ENCODE data around the gene PDZD7.
"Not testable (repeated sequence)": the region's sequence is repeated elsewhere in the genome, so short reads cannot be mapped to it uniquely, and the experiment has no call there.

Gene PDZD7

DNA sequence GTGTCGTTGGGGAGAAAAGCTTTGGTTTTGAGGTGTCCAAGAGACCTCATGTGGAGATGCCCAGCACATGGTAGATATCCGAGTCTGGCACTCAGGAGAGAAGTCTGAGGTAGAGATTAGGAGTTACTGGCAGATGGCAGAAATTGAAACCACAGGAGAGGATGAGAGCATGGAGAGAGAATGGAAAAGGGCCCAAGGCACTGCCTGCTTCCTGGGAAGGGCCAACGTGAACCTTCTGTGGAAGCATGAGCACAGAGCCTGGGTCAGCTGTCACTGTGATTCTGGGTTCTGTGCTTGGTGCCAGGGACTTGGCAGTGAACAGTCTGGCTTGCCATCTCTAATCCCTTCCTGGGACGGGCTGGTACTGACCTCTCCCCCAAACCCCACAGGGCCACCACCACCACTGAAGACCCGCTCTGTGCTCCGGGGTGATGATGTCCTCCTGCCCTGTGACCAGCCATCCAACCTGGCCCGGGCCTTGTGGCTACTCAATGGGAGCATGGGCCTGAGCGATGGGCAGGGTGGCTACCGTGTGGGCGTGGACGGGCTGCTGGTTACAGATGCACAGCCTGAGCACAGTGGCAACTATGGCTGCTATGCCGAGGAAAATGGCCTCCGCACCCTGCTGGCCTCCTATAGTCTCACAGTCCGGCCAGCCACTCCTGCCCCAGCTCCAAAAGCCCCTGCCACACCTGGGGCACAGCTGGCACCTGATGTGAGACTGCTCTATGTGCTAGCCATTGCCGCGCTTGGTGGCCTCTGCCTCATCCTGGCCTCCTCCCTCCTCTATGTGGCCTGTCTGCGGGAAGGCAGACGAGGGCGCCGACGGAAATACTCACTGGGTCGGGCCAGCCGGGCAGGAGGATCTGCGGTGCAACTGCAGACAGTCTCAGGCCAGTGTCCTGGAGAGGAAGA, 47.8 kb downstream of the PDZD7 start:
- no peak for DNase-seq

DNA sequence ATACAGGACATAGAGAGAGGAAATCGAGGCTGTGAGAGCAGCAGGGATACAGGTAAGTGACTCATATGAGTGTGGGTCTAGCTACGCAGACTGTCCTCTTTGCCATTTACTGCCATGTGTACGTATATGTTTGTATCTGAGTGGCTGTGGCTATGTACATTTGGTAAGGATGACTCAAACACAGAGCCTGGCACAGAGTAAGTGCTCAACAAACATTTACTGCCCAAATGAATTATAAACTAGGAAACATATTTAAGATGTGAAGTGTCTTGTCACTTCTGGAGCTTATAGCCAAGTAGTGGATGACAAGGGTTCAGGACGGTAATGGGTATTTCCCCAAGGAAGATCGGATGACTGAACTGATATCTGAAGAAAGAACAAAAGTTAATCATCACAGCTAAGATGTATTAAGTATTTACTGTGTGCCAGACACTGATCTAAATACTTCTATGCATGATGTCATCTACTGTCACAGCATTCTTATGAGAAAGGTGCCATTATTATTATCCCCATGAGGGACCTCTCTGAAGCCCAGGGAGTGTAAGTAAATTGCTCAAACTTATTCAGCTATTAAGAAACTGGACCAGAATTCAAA, 49.7 kb downstream of the PDZD7 start:
- no peak for DNase-seq

DNA sequence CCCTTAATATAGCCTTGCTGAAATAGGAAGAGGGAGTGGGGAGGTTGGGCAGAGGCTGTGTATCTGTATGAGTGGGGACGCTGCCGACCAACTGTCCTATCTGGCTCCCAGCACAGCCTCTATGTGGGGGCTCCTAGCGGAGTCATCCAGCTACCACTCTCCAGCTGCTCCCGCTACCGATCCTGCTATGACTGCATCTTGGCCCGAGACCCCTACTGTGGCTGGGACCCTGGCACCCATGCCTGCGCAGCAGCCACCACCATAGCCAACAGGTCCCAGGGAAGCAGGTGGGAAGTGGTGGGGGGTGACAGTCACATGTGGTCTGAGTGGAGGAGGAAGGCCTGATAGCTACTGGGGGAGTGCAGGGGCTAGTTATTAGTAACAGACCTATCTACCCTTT, 50.2 kb downstream of the PDZD7 start:
- DNase-seq = no peak

DNA sequence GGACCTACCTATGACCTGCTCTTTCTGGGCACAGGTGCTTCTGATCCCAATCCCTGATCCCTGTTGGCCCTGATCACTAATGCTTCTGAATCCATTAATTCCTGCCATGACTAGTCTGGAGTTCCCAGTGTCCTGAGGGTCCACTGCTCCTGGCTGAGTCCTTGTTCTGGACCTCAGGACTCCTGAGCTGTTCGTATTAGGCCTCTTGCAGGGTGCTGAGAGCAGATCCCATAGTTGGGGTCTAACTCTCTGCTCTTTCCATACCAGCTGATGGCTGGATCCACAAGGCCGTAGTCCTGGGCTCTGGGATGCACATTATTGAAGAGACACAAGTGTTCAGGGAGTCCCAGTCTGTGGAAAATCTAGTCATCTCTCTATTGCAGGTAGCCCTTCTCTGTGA, 50.6 kb downstream of the PDZD7 start:
- no peak for DNase-seq

DNA sequence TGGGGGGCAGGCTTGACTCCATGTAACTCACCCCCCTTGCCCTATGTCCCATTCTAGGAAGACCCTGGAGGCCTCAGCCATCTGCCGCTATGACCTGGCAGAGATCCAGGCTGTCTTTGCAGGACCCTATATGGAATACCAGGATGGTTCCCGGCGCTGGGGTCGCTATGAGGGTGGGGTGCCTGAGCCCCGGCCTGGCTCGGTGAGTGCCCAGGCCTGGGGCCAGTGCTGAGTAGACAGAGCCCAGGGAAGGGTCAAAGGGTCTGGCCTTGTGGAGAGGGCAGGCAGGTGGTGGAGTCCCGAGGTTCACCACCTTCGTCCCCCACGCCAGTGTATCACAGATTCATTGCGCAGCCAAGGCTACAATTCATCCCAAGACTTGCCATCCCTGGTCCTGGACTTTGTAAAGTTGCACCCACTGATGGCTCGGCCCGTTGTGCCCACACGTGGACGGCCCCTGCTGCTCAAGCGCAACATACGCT, 51.1 kb downstream of the PDZD7 start:
- no peak for DNase-seq

DNA sequence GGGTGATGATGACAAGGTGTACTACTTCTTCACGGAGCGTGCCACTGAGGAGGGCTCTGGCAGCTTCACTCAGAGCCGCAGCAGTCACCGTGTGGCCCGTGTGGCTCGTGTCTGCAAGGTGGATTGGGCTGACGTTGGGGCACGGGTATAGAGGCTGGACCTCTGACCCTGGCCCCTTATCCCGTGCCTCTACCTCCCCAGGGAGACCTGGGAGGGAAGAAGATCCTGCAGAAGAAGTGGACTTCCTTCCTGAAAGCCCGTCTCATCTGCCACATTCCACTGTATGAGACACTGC, 52.1 kb downstream of the PDZD7 start:
- DNase-seq = no peak

DNA sequence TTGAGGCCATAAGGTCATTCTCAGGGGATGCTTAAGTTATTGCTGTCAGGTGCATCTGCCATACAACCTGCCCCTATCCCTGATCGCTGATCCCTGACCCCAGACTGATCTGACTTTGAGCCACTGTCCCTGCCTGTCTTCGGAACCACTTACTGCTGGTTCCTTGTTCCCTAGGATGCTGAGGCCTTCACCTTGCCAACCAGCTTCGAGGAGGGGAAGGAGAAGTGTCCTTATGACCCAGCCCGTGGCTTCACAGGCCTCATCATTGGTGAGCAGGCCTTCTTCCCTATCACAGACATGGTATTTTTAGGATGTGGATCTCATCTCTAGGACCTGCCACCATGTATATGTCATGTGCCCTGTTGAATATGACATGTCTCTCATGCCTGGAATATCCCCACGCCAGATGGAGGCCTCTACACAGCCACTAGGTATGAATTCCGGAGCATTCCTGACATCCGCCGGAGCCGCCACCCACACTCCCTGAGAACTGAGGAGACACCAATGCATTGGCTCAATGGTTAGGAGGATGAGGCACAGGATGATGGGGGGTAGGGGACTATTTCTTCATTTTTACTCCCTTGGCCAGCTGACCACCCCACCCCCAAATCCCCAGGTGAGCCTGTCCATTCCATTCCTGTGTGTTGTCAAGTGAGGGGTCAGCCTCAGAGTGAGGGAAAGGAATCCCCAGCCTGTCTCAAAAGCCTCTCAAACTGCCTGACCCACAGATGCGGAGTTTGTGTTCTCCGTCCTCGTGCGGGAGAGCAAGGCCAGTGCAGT, 52.6 kb downstream of the PDZD7 start:
- no peak for DNase-seq

DNA sequence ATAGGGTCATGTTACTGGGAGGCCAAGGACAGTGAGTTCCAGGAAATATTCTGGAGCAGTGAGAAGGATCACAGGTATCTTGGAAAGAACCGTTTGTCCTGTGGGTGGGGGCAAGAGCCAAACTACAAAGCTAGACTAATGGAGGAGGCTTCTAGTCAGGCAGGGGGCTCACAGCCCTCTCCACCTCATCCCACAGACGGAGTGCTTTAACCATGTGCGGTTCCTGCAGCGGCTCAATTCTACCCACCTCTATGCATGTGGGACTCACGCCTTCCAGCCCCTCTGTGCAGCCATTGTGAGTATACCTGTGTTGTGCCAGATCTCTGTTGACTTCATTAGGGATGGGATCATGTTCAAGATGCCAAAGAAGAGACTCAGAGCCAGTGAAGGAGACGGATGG, 53.5 kb downstream of the PDZD7 start:
- no peak for DNase-seq

DNA sequence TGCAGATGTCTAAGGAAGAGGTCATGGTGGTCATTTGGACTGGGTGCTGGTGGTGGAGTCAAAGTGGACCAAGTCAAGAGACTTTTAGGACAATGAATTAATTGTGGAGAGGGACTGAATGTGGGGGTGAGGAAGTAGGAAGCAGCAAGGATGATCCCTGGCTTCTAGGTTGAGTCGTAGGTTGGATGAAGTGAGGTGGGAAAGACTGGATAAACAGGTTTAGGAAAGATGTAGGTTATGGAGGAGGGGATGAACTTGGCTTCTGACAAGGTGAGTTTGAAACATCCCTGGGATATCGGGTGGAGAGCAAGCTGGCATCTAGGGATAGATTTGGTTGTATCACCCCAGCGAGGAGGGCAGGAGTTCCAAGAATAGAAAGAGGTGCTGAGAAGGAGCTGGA, 54.0 kb downstream of the PDZD7 start:
- DNase-seq = no peak

DNA sequence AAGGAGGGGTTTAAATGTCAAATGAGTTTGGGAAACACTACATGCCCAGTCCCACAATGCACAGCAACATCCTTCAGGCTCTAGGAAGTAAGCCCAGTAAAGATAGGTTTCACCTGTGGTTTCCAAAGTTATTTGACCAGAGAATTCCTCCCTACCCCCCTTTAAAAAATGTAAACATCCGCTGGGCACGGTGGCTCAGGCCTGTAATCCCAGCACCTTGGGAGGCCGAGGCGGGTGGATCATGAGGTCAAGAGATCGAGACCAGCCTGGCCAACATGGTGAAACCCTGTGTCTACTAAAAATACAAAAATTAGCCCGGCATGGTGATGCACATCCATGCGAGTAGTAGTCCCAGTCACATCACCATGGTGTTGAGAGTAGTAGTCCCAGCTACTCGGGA, 55.5 kb downstream of the PDZD7 start:
- not testable (repeated sequence) for DNase-seq

DNA sequence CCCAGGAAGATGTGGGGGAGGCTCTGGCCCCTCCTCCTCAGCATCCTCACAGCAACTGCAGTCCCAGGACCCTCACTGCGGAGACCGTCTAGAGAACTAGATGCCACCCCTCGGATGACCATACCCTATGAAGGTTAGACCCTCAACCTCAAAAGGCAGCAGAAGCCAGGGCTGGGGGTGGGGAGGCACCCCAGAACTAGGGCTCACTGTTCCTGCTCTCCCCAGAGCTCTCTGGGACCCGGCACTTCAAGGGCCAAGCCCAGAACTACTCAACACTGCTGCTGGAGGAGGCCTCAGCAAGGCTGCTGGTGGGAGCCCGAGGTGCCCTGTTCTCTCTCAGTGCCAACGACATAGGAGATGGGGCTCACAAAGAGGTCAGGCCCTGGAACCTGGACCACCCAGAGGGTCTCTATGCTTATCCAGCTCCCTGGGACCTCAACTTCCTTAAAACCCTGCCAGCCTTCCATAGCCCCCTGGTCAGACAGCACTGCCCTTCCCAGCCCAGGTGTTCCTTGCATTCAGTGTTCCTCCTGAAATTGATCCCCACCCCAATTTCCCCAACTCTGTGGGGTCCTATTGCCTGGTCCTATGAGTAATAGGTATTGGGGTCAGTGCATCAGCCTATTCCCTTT, 57.9 kb downstream of the PDZD7 start:
- DNase-seq = no peak

DNA sequence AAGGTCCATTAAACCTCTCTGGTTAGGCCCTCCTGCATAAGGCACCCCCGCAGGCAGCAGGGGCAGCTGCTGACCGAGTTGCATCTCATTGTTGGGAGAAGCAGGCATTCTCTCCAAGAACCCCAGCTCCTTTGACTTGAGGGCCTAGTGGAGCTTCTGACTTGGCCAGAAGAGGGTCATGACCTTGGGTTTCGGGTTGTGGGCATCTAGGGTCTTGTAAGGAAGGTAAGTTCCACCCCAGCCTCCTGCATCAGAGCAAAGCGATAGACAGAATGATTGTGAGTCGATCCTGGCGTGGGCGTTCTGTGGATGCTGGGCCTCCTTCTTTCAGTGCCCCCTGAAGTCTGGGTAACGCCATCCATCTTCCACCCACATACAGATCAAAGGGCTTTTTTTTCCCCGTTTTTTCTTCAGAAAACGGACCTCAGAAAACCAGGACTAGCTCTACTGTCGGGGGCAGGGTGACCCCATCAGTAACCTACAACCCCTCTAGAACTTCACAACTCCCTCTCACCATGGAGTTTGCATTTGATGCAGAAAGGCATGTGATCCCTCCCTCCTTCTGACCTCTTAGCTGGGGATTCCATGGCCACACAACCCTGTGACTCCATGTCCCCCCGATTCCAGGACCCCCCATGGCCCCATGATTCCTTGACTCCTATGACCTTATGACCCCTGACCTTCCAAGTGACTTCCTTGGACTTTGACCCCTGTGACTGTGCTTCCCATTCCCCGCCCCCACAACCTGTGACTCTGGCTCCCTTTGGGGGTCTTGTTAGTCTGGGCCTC, 58.6 kb downstream of the PDZD7 start:
- no peak for DNase-seq

DNA sequence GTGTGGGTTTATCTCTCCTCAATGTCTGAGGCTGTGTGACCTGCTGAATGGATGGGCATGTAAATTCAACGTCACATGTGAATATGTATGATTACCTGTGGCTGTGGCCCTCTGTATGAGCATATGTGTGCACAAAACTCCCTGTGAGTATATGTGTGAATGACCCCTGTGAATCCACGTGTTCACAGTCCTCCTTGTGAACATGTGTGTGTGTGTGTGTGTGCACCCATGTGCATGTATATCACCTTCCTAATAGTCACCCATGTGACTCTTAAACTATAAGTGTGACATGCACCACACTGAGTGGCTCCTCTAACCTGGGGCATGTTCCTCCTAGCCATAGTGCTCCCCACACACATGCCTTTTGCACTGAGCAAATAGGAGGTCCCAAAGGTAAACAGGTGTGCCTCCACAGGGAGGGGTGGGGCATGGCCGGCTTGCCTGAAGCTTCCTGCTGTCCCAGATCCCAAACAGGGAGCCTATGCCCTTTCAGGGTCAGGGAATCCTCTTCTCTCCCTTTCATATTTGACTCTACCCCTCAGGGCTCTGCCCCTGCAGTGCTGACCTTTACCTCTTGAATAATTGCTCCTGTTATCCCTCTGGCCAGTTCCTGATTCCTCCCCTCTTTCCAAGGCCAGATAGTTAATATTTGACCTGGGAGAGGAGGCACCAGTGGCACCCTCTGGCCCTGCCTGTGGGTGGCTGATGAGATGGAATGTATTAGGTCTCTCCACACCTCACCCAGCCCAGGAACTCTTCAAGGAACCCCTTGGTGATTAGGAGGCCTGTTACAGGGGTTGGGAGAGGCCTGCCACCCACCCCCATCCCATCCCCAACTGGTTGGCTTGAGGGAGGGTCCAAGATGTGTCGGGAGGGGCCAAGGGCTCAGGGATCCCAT, 59.8 kb downstream of the PDZD7 start:
- no peak for DNase-seq

DNA sequence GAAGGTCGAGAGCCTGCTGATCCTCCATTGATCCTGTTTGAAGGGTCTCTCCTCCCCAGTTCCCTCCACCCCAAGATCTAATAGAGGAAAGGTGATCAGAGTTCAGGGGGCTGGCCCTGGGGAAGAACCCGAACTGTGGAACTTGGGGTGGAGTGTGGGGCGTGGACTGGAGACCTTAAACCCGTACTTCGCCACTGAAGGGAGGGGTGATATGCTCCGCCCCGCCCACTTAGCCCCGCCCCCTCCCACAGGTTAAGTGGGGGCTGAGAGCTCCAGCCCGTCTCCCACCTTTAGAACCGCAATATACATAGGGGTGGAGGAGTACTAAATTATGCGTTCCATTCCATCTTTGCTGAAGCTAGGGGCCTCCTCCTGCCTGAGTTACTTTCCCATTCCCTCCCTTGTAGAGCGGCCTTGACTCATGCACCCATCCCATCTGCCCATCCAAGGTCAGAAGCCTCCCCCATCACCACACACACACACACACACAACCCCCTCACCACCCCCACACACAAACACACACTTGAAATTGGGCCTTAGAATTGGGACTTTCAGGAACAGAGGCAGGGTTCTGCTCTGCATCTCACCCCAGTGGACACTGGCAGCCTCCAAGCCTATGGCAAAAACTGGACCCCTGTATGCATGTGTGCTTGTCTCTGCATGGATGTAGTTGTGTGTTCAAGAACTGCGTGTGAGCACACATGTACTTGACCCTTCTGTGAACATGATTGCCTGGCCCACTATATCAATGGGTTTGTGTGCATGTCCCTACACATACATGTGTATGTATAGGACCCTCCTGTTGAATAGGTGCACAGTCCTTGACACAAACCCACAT, 60.6 kb downstream of the PDZD7 start:
- no peak for DNase-seq

DNA sequence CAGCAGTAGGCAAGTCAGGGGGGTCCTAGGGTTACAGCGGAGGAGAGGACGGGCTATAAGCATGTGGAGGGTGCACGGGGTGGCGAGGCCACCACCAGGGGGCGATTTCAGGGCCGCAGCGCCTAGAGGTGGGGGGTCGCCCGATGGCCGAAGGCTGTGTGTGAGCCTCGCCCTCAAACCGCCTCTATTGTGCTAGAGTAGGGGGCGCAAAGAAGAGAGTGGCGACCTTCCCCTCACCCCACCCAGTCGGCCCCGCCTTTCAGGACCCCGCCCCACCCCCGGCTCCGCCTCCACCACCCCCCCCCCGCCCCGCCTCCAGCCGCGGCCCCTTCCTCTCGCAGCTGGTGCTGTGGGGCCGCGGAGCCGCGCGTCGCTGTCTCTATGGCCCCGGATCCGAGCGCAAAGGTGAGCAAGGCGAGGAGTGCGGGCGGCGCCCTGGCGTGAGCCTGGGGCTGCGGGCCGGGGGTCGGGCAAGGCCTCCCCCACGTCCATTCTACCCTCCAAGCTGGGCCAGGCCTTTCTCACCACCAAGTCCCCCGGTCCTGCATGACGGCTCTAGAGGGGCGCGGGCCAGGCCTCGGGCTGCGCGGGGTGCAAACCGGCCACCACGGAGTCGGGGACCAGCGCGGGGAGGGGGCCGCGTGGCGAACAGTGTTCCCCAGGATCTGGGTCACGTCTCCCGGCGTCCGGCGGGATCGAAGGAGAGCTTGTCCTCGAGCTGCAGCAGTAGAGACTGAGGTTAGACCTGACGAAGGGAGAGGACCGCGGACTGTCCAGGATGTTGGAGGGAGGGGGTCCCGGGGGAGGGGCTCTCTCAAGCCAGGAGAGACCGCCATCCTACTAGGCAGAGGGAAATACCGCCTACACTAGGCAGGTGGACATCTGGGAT, 61.5 kb downstream of the PDZD7 start, which contains the start of gene SEMA4G:
TSS of gene SEMA4G (plus strand) at position 318 of the 889 bp plus-strand sequence. CDS start 3,409 bp downstream, outside the sequence.
- DNase-seq = peak in 1 of 2 donors; percentile 16

DNA sequence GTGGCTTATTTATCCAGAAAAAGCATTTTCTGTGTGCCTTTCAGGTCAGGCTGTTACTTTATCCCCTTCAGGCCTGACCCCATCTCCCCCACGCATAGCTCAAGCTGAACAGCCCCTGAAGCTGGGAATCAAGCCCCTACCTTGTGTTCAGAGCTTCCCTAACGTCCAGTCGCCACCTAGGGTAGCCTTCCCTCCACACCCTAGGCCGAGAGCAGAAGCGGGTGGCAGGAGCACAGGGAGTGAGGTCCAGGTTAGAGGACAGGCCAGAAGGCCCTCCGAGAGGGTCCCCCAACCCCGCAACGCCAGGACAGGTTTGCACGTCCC, 62.1 kb downstream of the PDZD7 start:
- DNase-seq = no peak

DNA sequence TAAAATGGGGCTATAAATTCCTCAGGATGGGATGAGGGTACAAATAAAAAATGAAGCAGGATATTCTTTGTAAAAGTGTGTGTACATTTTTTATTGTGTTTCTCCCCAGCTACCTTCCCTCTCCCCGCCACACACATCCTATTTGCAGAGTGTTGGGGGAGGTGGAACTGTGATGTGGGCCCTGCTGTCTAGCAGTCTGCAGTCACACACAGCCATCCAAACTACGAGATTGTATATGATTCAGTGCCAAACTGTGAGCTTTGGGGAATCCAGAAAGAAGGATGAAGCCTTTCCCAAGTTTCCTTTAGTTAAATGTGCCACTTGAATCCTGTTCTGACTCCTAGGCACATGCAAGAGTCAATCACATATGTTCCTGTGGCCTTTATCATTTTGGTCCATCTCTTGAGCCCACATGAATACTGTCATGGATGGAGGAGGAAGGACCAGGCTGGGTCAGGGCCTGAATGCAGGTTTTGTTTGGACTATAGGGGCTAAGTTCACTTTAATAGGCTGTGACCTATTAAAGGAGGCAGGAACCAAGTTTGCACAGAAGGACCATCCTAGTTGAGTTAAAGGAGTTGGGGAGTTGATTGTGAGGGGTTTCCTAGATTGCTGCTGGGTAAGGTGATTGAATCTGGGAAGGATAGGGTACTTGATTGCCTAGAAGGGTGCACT, 62.7 kb downstream of the PDZD7 start:
- DNase-seq = no peak

DNA sequence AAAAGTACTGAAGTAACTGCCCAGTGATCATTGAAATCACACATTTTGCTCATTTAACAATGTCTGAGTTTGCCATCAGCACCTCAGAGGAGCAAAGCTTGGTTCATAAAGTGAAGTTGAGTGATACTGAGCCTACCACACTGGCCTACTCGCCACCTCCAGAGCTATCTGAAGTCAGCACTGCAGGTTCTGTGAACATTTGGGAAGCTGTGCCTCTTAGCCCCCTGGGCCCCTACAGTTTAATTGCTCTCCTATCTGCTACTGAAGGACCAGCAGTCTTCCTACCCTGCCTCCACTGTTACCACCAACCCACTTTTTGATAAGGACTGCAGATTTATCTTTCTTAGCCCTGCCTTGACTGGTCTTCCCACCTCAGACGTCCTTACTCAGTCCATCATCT, 63.6 kb downstream of the PDZD7 start:
- no peak for DNase-seq

DNA sequence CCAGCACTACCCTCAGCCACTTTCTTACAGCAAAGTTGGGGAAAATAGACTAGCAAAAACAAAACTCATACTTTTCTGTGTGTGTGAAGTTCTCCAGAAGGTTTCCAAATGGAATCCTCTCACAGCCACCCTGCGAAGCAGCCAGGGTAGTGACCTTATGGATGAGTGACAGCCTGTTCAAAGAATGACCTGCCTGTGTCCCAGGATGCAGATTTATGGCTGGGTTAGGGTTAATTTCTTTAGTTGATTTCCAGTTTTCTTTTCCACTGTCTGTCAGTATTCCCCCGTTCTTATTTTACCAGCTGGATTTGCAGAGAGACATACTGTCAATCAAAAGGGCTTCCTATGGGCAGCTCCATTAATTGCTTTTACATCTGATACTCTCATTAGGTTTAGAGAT, 64.0 kb downstream of the PDZD7 start:
- no peak for DNase-seq

All from bone marrow (tissue), 2 donors.